AG04450 (cell line): Measurements from ENCODE around the gene R3HCC1L. TPM values are rescaled to one million over a fixed set of nuclear protein-coding genes. Genes with fewer than 3 reads are reported as not detected.

Experiments used
- CTCF ChIA-PET: fragments of 300-600, 350-600 bp; formaldehyde crosslinking; extraction: SDS; loops from one replicate; lab custom pipeline; 2022; ENCODE audit warnings: antibody characterized with exemption, inconsistent platforms; lab: Charles Lee
- POLR2A ChIA-PET: fragments of 350-600 bp; formaldehyde crosslinking; extraction: SDS; loops from one replicate; lab custom pipeline; 2021; ENCODE audit warnings: antibody characterized with exemption, inconsistent platforms; lab: Yijun Ruan, JAX
- DNase-seq: peaks from one replicate; pipeline ENCODE4 v3.0.0-alpha.2; 2011; ENCODE audit warnings: low read depth, low spot score
- H3K27ac ChIP-seq: one replicate; pipeline ENCODE4 v1.5.1; 2012; ENCODE audit warnings: low read depth, low read length, control low read depth
- H3K27me3 ChIP-seq: one replicate; pipeline ENCODE4 v1.6.0; 2012; ENCODE audit warnings: low read length; ENCODE audit not compliant: control insufficient read depth, insufficient read depth
- H3K4me3 ChIP-seq: 2 replicates; pipeline ENCODE4 v1.5.1; 2011; ENCODE audit warnings: mild to moderate bottlenecking, low read depth, low read length, control low read depth
- H3K9me3 ChIP-seq: 2 replicates; pipeline ENCODE4 v1.5.1; 2012; ENCODE audit warnings: low read length; ENCODE audit not compliant: control insufficient read depth, insufficient read depth
- CTCF ChIP-seq: IDR thresholded peaks from 2 replicates; pipeline ENCODE4 v1.5.1; 2011; ENCODE audit warnings: low read depth, low read length, control low read depth, inconsistent platforms
- polyA plus RNA-seq: library from polyadenylated mRNA; depleted of rRNA; stranded (reverse); fragments of >200 nt; gene quantifications from 2 replicates; pipeline ENCODE4 v1.2.3, GENCODE V29; 2011

R3HCC1L gene
- polyA plus RNA-seq, 1 experiment: 14.4 TPM

DNA sequence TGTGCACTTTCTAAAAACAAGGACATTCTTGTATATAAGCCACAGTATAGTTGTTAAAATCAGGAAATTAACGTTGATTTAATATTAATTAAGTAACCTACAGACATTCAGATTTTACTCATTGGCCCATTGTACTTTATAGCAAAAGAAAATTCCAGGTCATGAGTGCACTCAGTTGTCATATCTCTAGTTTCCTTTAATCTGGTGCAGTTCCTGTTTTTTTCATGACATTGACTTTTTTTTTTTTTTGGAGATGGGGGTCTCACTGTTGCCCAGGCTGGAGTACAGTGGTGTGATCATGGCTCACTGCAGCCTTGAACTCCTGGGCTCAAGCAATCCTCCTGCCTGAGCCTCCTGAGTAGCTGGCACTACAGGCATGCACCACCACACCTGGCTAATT, 24.1 kb downstream of the R3HCC1L start:
- ChIA-PET CTCF (interaction anchor here (3.4 kb wide), 1 partner anchor 12 kb away, joined by 39 read pairs; no protein-coding TSS in a partner anchor), POLR2A (no interaction called here)
- Histone ChIP-seq H3K27ac (no peak overlapping the region), H3K9me3 (no peaks in the 10 kb centered on the region), H3K27me3 (no peaks in the 10 kb centered on the region), H3K4me3 (no peak overlapping the region)
- no peak for DNase-seq
- no peak for TF ChIP-seq CTCF

DNA sequence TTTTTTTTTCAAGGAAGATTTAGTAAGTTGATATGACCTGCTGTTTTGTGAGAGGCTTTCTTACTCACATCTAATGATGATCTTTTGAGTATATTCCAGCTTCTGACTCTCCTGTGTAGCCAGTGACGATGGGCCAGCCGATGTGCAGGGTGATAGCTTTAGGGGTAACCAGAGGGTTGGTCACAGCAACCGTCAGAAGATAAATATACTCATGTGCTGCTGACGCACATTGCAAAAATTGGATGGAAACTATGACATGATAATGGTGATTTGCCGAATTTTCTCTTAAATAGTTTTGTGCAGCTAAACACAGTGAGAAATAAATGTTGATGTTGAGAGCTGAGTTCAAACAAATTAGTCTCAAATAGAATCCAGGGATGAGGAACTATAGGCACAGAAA, 29.5 kb downstream of the R3HCC1L start:
- TF ChIP-seq CTCF: no peak
- ChIA-PET POLR2A (no interaction called here), CTCF (interaction anchor here (0.6 to 3.2 kb wide), 2 partner anchors 9 to 145 kb away, joined by 4 to 9 read pairs; no protein-coding TSS in a partner anchor)
- no peak for DNase-seq
- Histone ChIP-seq H3K9me3 (no peaks in the 10 kb centered on the region), H3K4me3 (no peak overlapping the region), H3K27me3 (no peaks in the 10 kb centered on the region), H3K27ac (no peak overlapping the region)

- Histone ChIP-seq H3K27me3 (no peaks in the 10 kb centered on the region), H3K27ac (no peak overlapping the region), H3K9me3 (no peaks in the 10 kb centered on the region), H3K4me3 (no peak overlapping the region)
- ChIA-PET CTCF (interaction anchor here (0.8 to 6.5 kb wide), 2 partner anchors 12 to 142 kb away, joined by 3 to 111 read pairs; no protein-coding TSS in a partner anchor), POLR2A (no interaction called here)
- TF ChIP-seq CTCF: no peak
- no peak for DNase-seq
These were observed 32.7 kb downstream of the R3HCC1L start for GRCh38 chr10:98167191-98167590.

DNA sequence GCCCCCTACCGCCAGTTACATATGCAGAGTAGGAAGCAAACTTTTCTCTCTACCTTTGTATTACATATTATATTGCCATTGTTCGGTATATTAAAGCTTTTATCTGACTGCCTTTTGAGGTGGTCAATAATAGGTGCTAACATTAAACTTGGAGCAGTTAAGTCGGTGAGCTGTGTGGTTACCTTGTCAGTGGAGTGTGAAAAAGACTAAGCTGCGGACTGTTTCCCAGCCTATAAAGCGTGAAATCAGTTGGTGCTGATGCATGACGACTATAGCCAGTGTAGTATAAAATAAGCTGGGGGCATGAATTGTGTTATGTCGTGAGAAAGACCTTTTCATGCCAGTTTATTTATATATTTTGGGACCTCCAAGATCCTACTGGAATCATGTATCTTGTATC, 33.7 kb downstream of the R3HCC1L start:
- POLR2A ChIA-PET: no interaction called here
- CTCF ChIA-PET: interaction anchor here (0.8 to 6.5 kb wide), 4 partner anchors 13 to 146 kb away, joined by 3 to 111 read pairs (median 24); no protein-coding TSS in a partner anchor
- no peak for TF ChIP-seq CTCF
- Histone ChIP-seq H3K27me3 (no peaks in the 10 kb centered on the region), H3K4me3 (no peak overlapping the region), H3K9me3 (no peaks in the 10 kb centered on the region), H3K27ac (no peak overlapping the region)
- DNase-seq: no peak

- no peak for DNase-seq
- Histone ChIP-seq H3K27me3 (no peaks in the 10 kb centered on the region), H3K9me3 (no peaks in the 10 kb centered on the region), H3K27ac (no peak overlapping the region), H3K4me3 (no peak overlapping the region)
- no peak for TF ChIP-seq CTCF
- ChIA-PET POLR2A (no interaction called here), CTCF (interaction anchor here (0.7 to 6.5 kb wide), 6 partner anchors 10 to 226 kb away, joined by 3 to 111 read pairs (median 24); no protein-coding TSS in a partner anchor)
These were observed 34.3 kb downstream of the R3HCC1L start for GRCh38 chr10:98168766-98169165.
